IPS DF 6.9 (cell line): Measurements from ENCODE around the gene ZNF24.
A peak's percentile ranks its signal among the peaks of the same experiment; 100 is the strongest.

ENCODE experiments used
- DNase-seq: peaks from one replicate; pipeline ENCODE4 v3.0.0-alpha.2; 2013; ENCODE audit warnings: low read depth, low spot score
- H3K27ac ChIP-seq: one replicate; pipeline ENCODE4 v1.5.1; 2013; ENCODE audit warnings: low read length, control low read depth
- H3K27me3 ChIP-seq: 2 replicates; pipeline ENCODE4 v1.6.1; 2013; ENCODE audit warnings: mild to moderate bottlenecking, low read length; ENCODE audit not compliant: control insufficient read depth, insufficient read depth
- H3K36me3 ChIP-seq: 2 replicates; pipeline ENCODE4 v1.6.1; 2013; ENCODE audit warnings: low read length; ENCODE audit not compliant: control insufficient read depth, insufficient read depth
- H3K4me1 ChIP-seq: 2 replicates; pipeline ENCODE4 v1.6.1; 2013; ENCODE audit warnings: low read length; ENCODE audit not compliant: control insufficient read depth, insufficient read depth
- H3K4me3 ChIP-seq: 2 replicates; pipeline ENCODE4 v1.5.1; 2013; ENCODE audit warnings: mild to moderate bottlenecking, low read length
- H3K9me3 ChIP-seq: 2 replicates; pipeline ENCODE4 v1.6.1; 2013; ENCODE audit warnings: low read length, inconsistent platforms; ENCODE audit not compliant: control insufficient read depth, insufficient read depth
- WGBS: extraction: QIAGEN DNeasy Blood & Tissue Kit; methylation state at CpG from one replicate; pipeline ENCODE4 v1.1.7; 2013; ENCODE audit warnings: mixed read lengths, missing lambda C conversion rate; ENCODE audit not compliant: insufficient read length, insufficient coverage; 5-methylcytosine and 5-hydroxymethylcytosine counted together

The ZNF24 gene

DNA sequence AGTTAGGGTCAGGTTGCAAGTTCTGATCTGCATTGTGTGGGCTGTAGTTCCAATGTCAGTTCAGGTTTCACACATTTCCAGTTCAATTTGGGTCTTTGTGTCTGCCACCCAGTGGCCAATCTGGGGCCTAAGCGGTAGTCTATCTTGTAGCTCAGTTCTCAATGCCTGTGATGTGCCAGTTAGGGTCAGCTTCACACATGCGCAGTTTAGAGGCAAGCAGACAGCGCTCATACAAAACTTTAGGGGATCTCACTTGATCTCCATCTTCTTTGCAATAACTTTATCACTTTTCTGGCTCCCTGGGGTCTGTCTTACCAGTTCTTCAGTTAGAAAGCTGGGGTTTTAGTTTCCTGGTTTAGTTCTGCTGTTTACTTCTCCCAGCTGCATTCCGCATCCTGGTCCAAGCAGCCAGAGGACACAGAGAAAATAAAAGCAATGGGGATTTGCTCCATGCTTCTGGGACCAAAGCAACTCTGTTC, 11.0 kb upstream of the ZNF24 start:
- peak; percentile 77 for DNase-seq
- WGBS, result no CpG with 5 or more reads among the region's 4 CpGs
- Histone ChIP-seq H3K27ac (no peak overlapping the region), H3K27me3 (no peaks in the 10 kb centered on the region), H3K36me3 (0 out of 2 replicates have a peak, but pooled peaks cover 3% of the 10 kb centered on the region), H3K4me3 (no peak overlapping the region), H3K9me3 (peaks cover 3% of the 10 kb centered on the region), H3K4me1 (no peaks in the 10 kb centered on the region)

DNA sequence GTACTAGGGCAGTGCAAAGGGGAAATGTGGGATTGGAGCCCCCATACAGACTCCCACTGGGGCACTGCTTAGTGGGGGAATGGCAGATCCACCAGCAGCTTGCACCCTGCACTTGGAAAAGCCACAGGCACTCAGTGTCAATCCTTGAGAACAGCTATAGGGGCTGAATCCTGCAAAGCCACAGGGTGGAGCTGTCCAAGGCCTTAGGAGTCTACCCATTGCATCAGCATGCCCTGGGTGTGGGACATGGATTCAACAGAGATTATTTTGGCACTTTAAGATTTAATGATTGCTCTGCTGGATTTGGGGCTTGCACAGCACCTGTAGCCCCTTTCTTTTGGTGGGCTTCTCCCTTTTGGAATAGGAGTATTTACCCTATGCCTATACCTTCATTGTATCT, 8.6 kb upstream of the ZNF24 start:
- H3K36me3 ChIP-seq, result 0 out of 2 replicates have a peak, but pooled peaks cover 3% of the 10 kb centered on the region
- no peaks in the 10 kb centered on the region for H3K27me3 ChIP-seq
- H3K27ac ChIP-seq, result no peak overlapping the region
- no peak for DNase-seq
- peaks cover 3% of the 10 kb centered on the region for H3K9me3 ChIP-seq
- H3K4me1 ChIP-seq, result no peaks in the 10 kb centered on the region
- no peak overlapping the region for H3K4me3 ChIP-seq

DNA sequence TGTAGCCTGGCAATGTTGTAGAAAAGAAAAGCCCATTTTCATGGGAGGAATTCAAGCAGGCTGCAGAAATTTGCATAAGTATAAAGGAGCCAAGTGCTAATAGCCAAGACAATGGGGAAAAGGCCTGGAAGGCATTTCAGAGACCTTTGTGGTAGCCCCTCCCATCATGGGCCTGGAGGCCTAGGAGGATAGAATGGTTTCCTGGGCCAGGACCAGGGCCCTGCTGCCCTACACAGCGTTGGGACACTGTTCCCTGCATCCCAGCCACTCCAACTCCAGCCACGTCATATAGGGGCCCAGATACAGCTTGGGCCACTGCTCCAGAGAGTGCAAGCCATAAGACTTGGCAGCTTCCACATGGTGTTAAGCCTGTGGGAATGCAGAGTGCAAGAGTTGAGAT, 8.1 kb upstream of the ZNF24 start:
- no peak for DNase-seq
- Histone ChIP-seq H3K4me1 (no peaks in the 10 kb centered on the region), H3K9me3 (peaks cover 3% of the 10 kb centered on the region), H3K27ac (no peak overlapping the region), H3K36me3 (0 out of 2 replicates have a peak, but pooled peaks cover 3% of the 10 kb centered on the region), H3K4me3 (no peak overlapping the region), H3K27me3 (no peaks in the 10 kb centered on the region)
- WGBS, result no CpG with 5 or more reads among the region's 2 CpGs

GRCh38 chr18:35348001-35348400, 3.8 kb upstream of the ZNF24 start:
- no peak for DNase-seq
- H3K27ac ChIP-seq, result no peak overlapping the region
- H3K4me1 ChIP-seq, result no peaks in the 10 kb centered on the region
- H3K9me3 ChIP-seq, result peaks cover 3% of the 10 kb centered on the region
- no peaks in the 10 kb centered on the region for H3K27me3 ChIP-seq
- WGBS, result no CpG with 5 or more reads among the region's 3 CpGs
- H3K36me3 ChIP-seq, result 0 out of 2 replicates have a peak, but pooled peaks cover 3% of the 10 kb centered on the region
- H3K4me3 ChIP-seq, result no peak overlapping the region

DNA sequence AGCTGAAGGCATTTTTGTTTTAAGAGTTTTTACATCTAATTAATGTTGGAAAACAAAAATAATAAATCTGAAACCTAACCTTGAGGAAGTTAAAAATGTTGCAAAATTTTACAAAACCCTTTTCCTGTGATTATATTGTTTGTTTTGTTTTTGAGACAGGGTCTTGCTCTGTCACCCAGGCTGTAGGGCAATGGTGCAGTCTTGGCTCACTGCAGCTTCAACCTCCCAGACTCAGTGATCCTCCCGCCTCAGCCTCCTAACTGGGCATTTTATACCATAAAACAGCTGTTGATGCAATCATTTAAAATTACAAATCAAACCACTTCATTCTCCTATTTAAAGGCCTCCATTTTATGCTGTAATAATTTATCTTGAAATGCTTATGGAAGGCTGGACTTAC, 1.7 kb upstream of the ZNF24 start:
- Histone ChIP-seq H3K36me3 (no peaks in the 10 kb centered on the region), H3K9me3 (no peaks in the 10 kb centered on the region), H3K4me3 (no peak overlapping the region), H3K27me3 (no peaks in the 10 kb centered on the region), H3K4me1 (no peaks in the 10 kb centered on the region), H3K27ac (no peak overlapping the region)
- no peak for DNase-seq
- WGBS, result no CpG with 5 or more reads among the region's 1 CpG

GRCh38 chr18:35345460-35345921, 1.3 kb upstream of the ZNF24 start:
- H3K27me3 ChIP-seq, result no peaks in the 10 kb centered on the region
- H3K36me3 ChIP-seq, result no peaks in the 10 kb centered on the region
- H3K4me3 ChIP-seq, result no peak overlapping the region
- H3K4me1 ChIP-seq, result no peaks in the 10 kb centered on the region
- WGBS, result no CpG with 5 or more reads among the region's 6 CpGs
- no peaks in the 10 kb centered on the region for H3K9me3 ChIP-seq
- H3K27ac ChIP-seq, result no peak overlapping the region
- DNase-seq, result no peak

GRCh38 chr18:35344736-35345459, 678 bp upstream of the ZNF24 start:
- Histone ChIP-seq H3K27ac (no peak overlapping the region), H3K4me3 (peak overlapping the region; percentile 78; the same call in 1 of the 2 replicates), H3K27me3 (no peaks in the 10 kb centered on the region), H3K9me3 (no peaks in the 10 kb centered on the region), H3K36me3 (peaks cover 5% of the 10 kb centered on the region; the same call in 1 of the 2 replicates), H3K4me1 (no peaks in the 10 kb centered on the region)
- DNase-seq, result no peak
- no CpG with 5 or more reads among the region's 12 CpGs for WGBS

- no peak overlapping the region for H3K27ac ChIP-seq
- peak overlapping the region; percentile 78 for H3K4me3 ChIP-seq
- H3K4me1 ChIP-seq, result no peaks in the 10 kb centered on the region
- WGBS, result no CpG with 5 or more reads among the region's 15 CpGs
- H3K36me3 ChIP-seq, result peaks cover 14% of the 10 kb centered on the region; the same call in 1 of the 2 replicates
- H3K27me3 ChIP-seq, result no peaks in the 10 kb centered on the region
- DNase-seq, result no peak
- H3K9me3 ChIP-seq, result no peaks in the 10 kb centered on the region
Observed at GRCh38 chr18:35343488-35343935, 708 bp downstream of the ZNF24 start.

DNA sequence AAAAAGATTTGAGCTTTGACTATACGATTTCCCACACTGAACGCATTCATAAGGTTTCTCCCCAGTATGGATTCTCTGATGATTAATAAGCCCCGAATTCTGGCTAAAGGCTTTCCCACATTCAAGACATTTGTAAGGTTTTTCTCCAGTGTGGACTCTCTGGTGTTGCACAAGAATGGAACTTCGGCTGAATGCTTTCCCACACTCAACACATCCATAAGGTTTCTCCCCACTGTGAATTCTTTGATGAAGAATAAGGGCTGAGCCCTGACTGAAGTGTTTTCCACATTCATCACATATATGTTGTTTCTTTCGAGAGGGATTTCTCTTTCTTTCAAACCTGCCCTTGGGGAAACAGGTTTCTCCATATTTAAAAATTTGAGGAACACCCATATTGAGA, 6.9 kb downstream of the ZNF24 start:
- no peaks in the 10 kb centered on the region for H3K9me3 ChIP-seq
- no peak overlapping the region for H3K27ac ChIP-seq
- DNase-seq, result no peak
- WGBS, result no CpG with 5 or more reads among the region's 5 CpGs
- H3K36me3 ChIP-seq, result peaks cover 14% of the 10 kb centered on the region; the same call in 1 of the 2 replicates
- H3K4me3 ChIP-seq, result no peak overlapping the region
- no peaks in the 10 kb centered on the region for H3K27me3 ChIP-seq
- no peaks in the 10 kb centered on the region for H3K4me1 ChIP-seq

DNA sequence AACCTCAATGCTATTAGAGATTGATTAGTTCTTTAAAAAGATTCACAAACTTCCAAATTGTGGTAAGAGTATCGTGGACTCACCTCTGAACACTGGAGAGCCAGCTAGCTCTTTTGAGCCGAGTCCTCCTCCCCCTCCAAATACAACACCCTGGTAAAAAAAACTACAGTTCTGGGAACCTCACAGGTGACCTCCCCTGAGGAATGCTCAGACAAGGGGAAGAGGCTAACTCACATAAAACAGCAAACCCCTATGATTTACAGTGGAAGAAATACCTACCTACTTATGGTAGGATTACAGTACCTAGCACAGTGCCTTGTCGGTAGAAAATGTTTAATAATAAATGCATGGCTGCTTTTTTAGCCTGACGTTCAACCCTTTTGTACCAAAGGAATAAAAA, 8.4 kb downstream of the ZNF24 start:
- no peak for DNase-seq
- H3K4me1 ChIP-seq, result no peaks in the 10 kb centered on the region
- H3K36me3 ChIP-seq, result peaks cover 14% of the 10 kb centered on the region; the same call in 1 of the 2 replicates
- WGBS, result no CpG with 5 or more reads among the region's 4 CpGs
- H3K27ac ChIP-seq, result no peak overlapping the region
- H3K27me3 ChIP-seq, result no peaks in the 10 kb centered on the region
- H3K9me3 ChIP-seq, result no peaks in the 10 kb centered on the region
- H3K4me3 ChIP-seq, result no peak overlapping the region

DNA sequence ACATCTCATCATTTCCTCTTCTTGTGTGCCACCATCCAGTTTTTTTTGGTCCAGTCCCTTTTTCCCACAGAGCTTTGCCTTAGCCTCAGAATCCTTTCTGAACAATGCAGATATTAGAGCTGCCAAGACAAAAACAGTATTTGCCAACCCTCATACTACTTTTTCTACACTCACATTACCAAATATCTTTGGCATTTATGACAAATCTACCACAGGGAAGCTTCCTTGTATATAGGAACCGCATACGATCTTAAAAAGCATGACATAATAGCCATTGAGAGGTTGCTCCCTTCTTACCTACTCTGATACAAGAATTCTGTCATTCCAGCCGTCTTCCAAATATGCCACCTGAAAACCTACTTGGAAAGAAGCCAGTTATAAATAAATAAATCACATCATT, 9.4 kb downstream of the ZNF24 start:
- Histone ChIP-seq H3K36me3 (peaks cover 9% of the 10 kb centered on the region; the same call in 1 of the 2 replicates), H3K27ac (no peak overlapping the region), H3K4me3 (no peak overlapping the region), H3K9me3 (no peaks in the 10 kb centered on the region), H3K4me1 (no peaks in the 10 kb centered on the region; the same call in 1 of the 2 replicates), H3K27me3 (no peaks in the 10 kb centered on the region)
- no CpG with 5 or more reads among the region's 3 CpGs for WGBS
- no peak for DNase-seq
